Chondrocyte (in vitro differentiated cells): ENCODE data around the gene RAD51AP2. TPM values are rescaled to one million over a fixed set of nuclear protein-coding genes. Genes with fewer than 3 reads are reported as not detected.

ENCODE experiments used
- DNase-seq: peaks from one replicate; pipeline ENCODE4 v3.0.0; 2021; ENCODE audit warnings: mixed read lengths, low spot score
- H3K27ac Mint-ChIP-seq: one replicate; pipeline ENCODE4 v1.8.0; 2021; ENCODE audit warnings: mild to moderate bottlenecking, moderate library complexity, mixed read lengths; ENCODE audit not compliant: unreplicated experiment
- H3K27me3 Mint-ChIP-seq: 2 replicates; pipeline ENCODE4 v1.8.0; 2021; ENCODE audit warnings: low read depth, mixed read lengths
- H3K36me3 Mint-ChIP-seq: 2 replicates; pipeline ENCODE4 v1.8.0; 2021; ENCODE audit warnings: low read depth, mixed read lengths
- H3K4me1 Mint-ChIP-seq: 2 replicates; pipeline ENCODE4 v1.8.0; 2021; ENCODE audit warnings: low read depth, mild to moderate bottlenecking, mixed read lengths
- H3K4me3 Mint-ChIP-seq: one replicate; pipeline ENCODE4 v1.8.0; 2021; ENCODE audit warnings: mild to moderate bottlenecking, moderate library complexity, mixed read lengths; ENCODE audit not compliant: unreplicated experiment
- H3K9me3 Mint-ChIP-seq: 2 replicates; pipeline ENCODE4 v1.8.0; 2021; ENCODE audit warnings: low read depth, mixed read lengths
- CTCF ChIP-seq: fragments of 200-600 bp; sonication (generic); IDR thresholded peaks from 2 replicates; pipeline ENCODE4 v1.5.0; 2021; ENCODE audit warnings: antibody characterized with exemption, mild to moderate bottlenecking, moderate library complexity
- total RNA-seq: library from RNA; stranded (reverse); gene quantifications from 3 replicates; pipeline ENCODE4 v1.2.1, GENCODE V29; 2021

Gene RAD51AP2
- total RNA-seq, 1 donor from 2014 or later = not detected

GRCh38 chr2:17538022-17538843 is 20.0 kb upstream of the RAD51AP2 start:
- no peak overlapping the region for H3K27ac Mint-ChIP-seq
- no peak for DNase-seq
- peak overlapping the region; percentile 55 for H3K4me3 Mint-ChIP-seq
- no peaks in the 10 kb centered on the region for H3K9me3 Mint-ChIP-seq
- no peaks in the 10 kb centered on the region for H3K36me3 Mint-ChIP-seq
- no peak for TF ChIP-seq CTCF
- peaks cover 30% of the 10 kb centered on the region for H3K4me1 Mint-ChIP-seq
- peaks cover 73% of the 10 kb centered on the region for H3K27me3 Mint-ChIP-seq

GRCh38 chr2:17536416-17536815 is 18.2 kb upstream of the RAD51AP2 start:
- Mint-ChIP-seq H3K27ac (no peak overlapping the region), H3K27me3 (peaks cover 70% of the 10 kb centered on the region), H3K9me3 (no peaks in the 10 kb centered on the region), H3K36me3 (no peaks in the 10 kb centered on the region), H3K4me1 (peaks cover 29% of the 10 kb centered on the region), H3K4me3 (no peak overlapping the region)
- DNase-seq = no peak
- no peak for TF ChIP-seq CTCF

- no peak for TF ChIP-seq CTCF
- no peak for DNase-seq
- no peaks in the 10 kb centered on the region for H3K36me3 Mint-ChIP-seq
These were observed 15.3 kb upstream of the RAD51AP2 start for GRCh38 chr2:17533546-17533945.

GRCh38 chr2:17529771-17530170 is 11.5 kb upstream of the RAD51AP2 start:
- H3K27ac Mint-ChIP-seq = no peak overlapping the region
- no peaks in the 10 kb centered on the region for H3K36me3 Mint-ChIP-seq
- no peaks in the 10 kb centered on the region for H3K9me3 Mint-ChIP-seq
- DNase-seq = no peak
- peaks cover 51% of the 10 kb centered on the region for H3K27me3 Mint-ChIP-seq
- no peak overlapping the region for H3K4me3 Mint-ChIP-seq
- no peaks in the 10 kb centered on the region for H3K4me1 Mint-ChIP-seq
- no peak for TF ChIP-seq CTCF

More at GRCh38 chr2:17533546-17533945, 15.3 kb upstream of the RAD51AP2 start:
- Mint-ChIP-seq H3K27me3 (peaks cover 56% of the 10 kb centered on the region), H3K4me1 (peaks cover 5% of the 10 kb centered on the region), H3K4me3 (no peak overlapping the region), H3K9me3 (no peaks in the 10 kb centered on the region), H3K27ac (no peak overlapping the region)

GRCh38 chr2:17522303-17522702 is 4.1 kb upstream of the RAD51AP2 start:
- H3K27me3 Mint-ChIP-seq = peaks cover 60% of the 10 kb centered on the region
- DNase-seq = no peak
- TF ChIP-seq CTCF = no peak
- H3K9me3 Mint-ChIP-seq = no peaks in the 10 kb centered on the region
- H3K4me3 Mint-ChIP-seq = no peak overlapping the region
- peaks cover 13% of the 10 kb centered on the region for H3K4me1 Mint-ChIP-seq
- no peak overlapping the region for H3K27ac Mint-ChIP-seq
- H3K36me3 Mint-ChIP-seq = no peaks in the 10 kb centered on the region
